Hematopoietic multipotent progenitor cell treated with erythropoietin and hydrocortisone succinate and interleukin-3 and kit ligand, for 4 days (in vitro differentiated cells): ENCODE results near the gene OR11H7.
"Not testable (repeated sequence)": the region's sequence is repeated elsewhere in the genome, so short reads cannot be mapped to it uniquely, and the experiment has no call there.

ENCODE experiments used
- DNase-seq: peaks from one replicate; pipeline ENCODE4 v3.0.0-alpha.2; 2015

Gene OR11H7

GRCh38 chr14:20280265-20280664 lies 51.5 kb downstream of the OR11H7 start:
- not testable (repeated sequence) for DNase-seq
